HUES48 (cell line): ENCODE measurements around the gene TARBP2.

ENCODE experiments used
- H3K27ac ChIP-seq: one replicate; pipeline ENCODE4 v1.7.0; 2013; ENCODE audit warnings: low read depth, low read length, inconsistent platforms
- H3K27me3 ChIP-seq: 2 replicates; pipeline ENCODE4 v1.6.1; 2013; ENCODE audit warnings: mild to moderate bottlenecking, low read length; ENCODE audit not compliant: control insufficient read depth, insufficient read depth
- H3K36me3 ChIP-seq: 2 replicates; pipeline ENCODE4 v1.6.1; 2013; ENCODE audit warnings: low read length; ENCODE audit not compliant: control insufficient read depth, insufficient read depth
- H3K4me1 ChIP-seq: 2 replicates; pipeline ENCODE4 v1.6.1; 2013; ENCODE audit warnings: mild to moderate bottlenecking, low read length; ENCODE audit not compliant: control insufficient read depth, insufficient read depth
- H3K4me3 ChIP-seq: 2 replicates; pipeline ENCODE4 v1.5.1; 2013; ENCODE audit warnings: mild to moderate bottlenecking, low read depth, low read length
- H3K9ac ChIP-seq: 2 replicates; pipeline ENCODE4 v1.6.1; 2013; ENCODE audit warnings: mild to moderate bottlenecking, low read depth, low read length, moderate library complexity
- H3K9me3 ChIP-seq: 2 replicates; pipeline ENCODE4 v1.6.1; 2013; ENCODE audit warnings: low read length; ENCODE audit not compliant: control insufficient read depth, insufficient read depth

Gene TARBP2

GRCh38 chr12:53506450-53506785 is 5.3 kb downstream of the TARBP2 start:
- Histone ChIP-seq H3K9ac (no peak overlapping the region), H3K36me3 (peaks cover 40% of the 10 kb centered on the region), H3K9me3 (no peaks in the 10 kb centered on the region), H3K4me3 (no peak overlapping the region), H3K27me3 (no peaks in the 10 kb centered on the region), H3K27ac (no peak overlapping the region), H3K4me1 (peaks cover 8% of the 10 kb centered on the region)

GRCh38 chr12:53506881-53507602 is 6.0 kb downstream of the TARBP2 start, which contains the start of gene NPFF:
Gene NPFF, minus strand, starts transcription at chr12:53507484. Its CDS starts 10 bp downstream, at chr12:53507474.
- Histone ChIP-seq H3K27me3 (no peaks in the 10 kb centered on the region), H3K9me3 (no peaks in the 10 kb centered on the region), H3K27ac (no peak within 1 kb of the TSS), H3K4me1 (peaks cover 2% of the 10 kb centered on the region), H3K9ac (no peak within 1 kb of the TSS), H3K36me3 (peaks cover 40% of the 10 kb centered on the region), H3K4me3 (no peak within 1 kb of the TSS)

GRCh38 chr12:53507603-53507885 is 6.5 kb downstream of the TARBP2 start:
- H3K4me3 ChIP-seq, result no peak overlapping the region
- no peak overlapping the region for H3K27ac ChIP-seq
- H3K27me3 ChIP-seq, result no peaks in the 10 kb centered on the region
- H3K36me3 ChIP-seq, result peaks cover 44% of the 10 kb centered on the region
- H3K9me3 ChIP-seq, result no peaks in the 10 kb centered on the region
- H3K9ac ChIP-seq, result no peak overlapping the region
- no peaks in the 10 kb centered on the region for H3K4me1 ChIP-seq

- no peaks in the 10 kb centered on the region for H3K4me1 ChIP-seq
- H3K9me3 ChIP-seq, result no peaks in the 10 kb centered on the region
- H3K9ac ChIP-seq, result no peak overlapping the region
- peaks cover 43% of the 10 kb centered on the region for H3K36me3 ChIP-seq
- H3K27me3 ChIP-seq, result no peaks in the 10 kb centered on the region
- H3K27ac ChIP-seq, result no peak overlapping the region
- H3K4me3 ChIP-seq, result no peak overlapping the region
These were observed 7.6 kb downstream of the TARBP2 start for GRCh38 chr12:53508534-53509170.

- no peaks in the 10 kb centered on the region for H3K9me3 ChIP-seq
- H3K27me3 ChIP-seq, result no peaks in the 10 kb centered on the region
- no peak overlapping the region for H3K27ac ChIP-seq
- H3K4me1 ChIP-seq, result no peaks in the 10 kb centered on the region
- no peak overlapping the region for H3K9ac ChIP-seq
- no peak overlapping the region for H3K4me3 ChIP-seq
- H3K36me3 ChIP-seq, result peaks cover 40% of the 10 kb centered on the region
These were observed 9.2 kb downstream of the TARBP2 start for GRCh38 chr12:53510181-53510812.

- Histone ChIP-seq H3K27ac (no peak overlapping the region), H3K27me3 (no peaks in the 10 kb centered on the region), H3K4me1 (no peaks in the 10 kb centered on the region), H3K4me3 (no peak overlapping the region), H3K9ac (no peak overlapping the region), H3K36me3 (peaks cover 46% of the 10 kb centered on the region), H3K9me3 (no peaks in the 10 kb centered on the region)
These were observed 12.8 kb downstream of the TARBP2 start for GRCh38 chr12:53513712-53514410.

- no peaks in the 10 kb centered on the region for H3K4me1 ChIP-seq
- peaks cover 49% of the 10 kb centered on the region for H3K36me3 ChIP-seq
These were observed 13.7 kb downstream of the TARBP2 start for GRCh38 chr12:53514628-53515290.

GRCh38 chr12:53515291-53515680 is 14.2 kb downstream of the TARBP2 start:
- Histone ChIP-seq H3K36me3 (peaks cover 49% of the 10 kb centered on the region), H3K27me3 (no peaks in the 10 kb centered on the region), H3K9me3 (no peaks in the 10 kb centered on the region), H3K27ac (no peak overlapping the region), H3K4me1 (no peaks in the 10 kb centered on the region), H3K4me3 (no peak overlapping the region), H3K9ac (no peak overlapping the region)

More at GRCh38 chr12:53514628-53515290, 13.7 kb downstream of the TARBP2 start:
- Histone ChIP-seq H3K27ac (no peak overlapping the region), H3K9ac (no peak overlapping the region), H3K9me3 (no peaks in the 10 kb centered on the region), H3K4me3 (no peak overlapping the region), H3K27me3 (no peaks in the 10 kb centered on the region)

GRCh38 chr12:53516758-53517455 is 15.8 kb downstream of the TARBP2 start:
- Histone ChIP-seq H3K27me3 (no peaks in the 10 kb centered on the region), H3K27ac (no peak overlapping the region), H3K36me3 (peaks cover 55% of the 10 kb centered on the region), H3K9ac (no peak overlapping the region), H3K4me3 (no peak overlapping the region), H3K9me3 (no peaks in the 10 kb centered on the region), H3K4me1 (no peaks in the 10 kb centered on the region)

GRCh38 chr12:53518381-53518780 is 17.3 kb downstream of the TARBP2 start:
- H3K27me3 ChIP-seq, result no peaks in the 10 kb centered on the region
- no peak overlapping the region for H3K9ac ChIP-seq
- H3K27ac ChIP-seq, result no peak overlapping the region
- H3K36me3 ChIP-seq, result peaks cover 61% of the 10 kb centered on the region
- no peaks in the 10 kb centered on the region for H3K4me1 ChIP-seq
- H3K9me3 ChIP-seq, result no peaks in the 10 kb centered on the region
- no peak overlapping the region for H3K4me3 ChIP-seq
